Activated CD4-positive, alpha-beta T cell treated with anti-CD3 and anti-CD28 coated beads, Interleukin-2, amount 10 ng/mL, durations not matched to agents 7 days and 5 days (primary cell): Measurements from ENCODE around the gene ABCG1. TPM values are rescaled to one million over a fixed set of nuclear protein-coding genes. Genes with fewer than 3 reads are reported as not detected.

Experiments
- CTCF ChIA-PET: fragments of 350-600 bp; sonication (Branson Sonifier 250); formaldehyde crosslinking; loops from one replicate; lab custom pipeline; 2021; ENCODE audit warnings: antibody characterized with exemption; lab: Charles Lee
- POLR2A ChIA-PET: fragments of 350-600 bp; sonication (Branson Sonifier 250); formaldehyde crosslinking; loops from one replicate; lab custom pipeline; 2021; ENCODE audit warnings: antibody characterized with exemption; lab: Charles Lee
- DNase-seq: peaks from one replicate; pipeline ENCODE4 v3.0.0-alpha.2; 2020
- H3K27ac Mint-ChIP-seq: one replicate; pipeline ENCODE4 v1.8.0; 2021; ENCODE audit warnings: mild to moderate bottlenecking, moderate library complexity, mixed read lengths
- H3K27me3 Mint-ChIP-seq: one replicate; pipeline ENCODE4 v1.8.0; 2021; ENCODE audit warnings: mixed read lengths
- H3K36me3 Mint-ChIP-seq: one replicate; pipeline ENCODE4 v1.8.0; 2021; ENCODE audit warnings: low read depth, mixed read lengths
- H3K4me1 Mint-ChIP-seq: one replicate; pipeline ENCODE4 v1.8.0; 2021; ENCODE audit warnings: mixed read lengths
- H3K4me3 Mint-ChIP-seq: one replicate; pipeline ENCODE4 v1.8.0; 2021; ENCODE audit warnings: mild to moderate bottlenecking, moderate library complexity, mixed read lengths
- H3K9me3 Mint-ChIP-seq: one replicate; pipeline ENCODE4 v1.8.0; 2021; ENCODE audit warnings: mixed read lengths
- total RNA-seq, 2 experiments: library from RNA; stranded (reverse); gene quantifications; one replicate each; pipeline ENCODE4 v1.2.3, GENCODE V29; 2021

ABCG1 gene
- total RNA-seq, 2 experiments from 2014 or later: 10.2 to 12.3 TPM

- H3K27me3 Mint-ChIP-seq: peaks cover 14% of the 10 kb centered on the region
- no peak overlapping the region for H3K27ac Mint-ChIP-seq
- DNase-seq: no peak
- H3K4me1 Mint-ChIP-seq: peaks cover 9% of the 10 kb centered on the region
- no peaks in the 10 kb centered on the region for H3K9me3 Mint-ChIP-seq
- CTCF ChIA-PET: no interaction called here
- POLR2A ChIA-PET: no interaction called here
- no peak overlapping the region for H3K4me3 Mint-ChIP-seq
- no peaks in the 10 kb centered on the region for H3K36me3 Mint-ChIP-seq
Observed at GRCh38 chr21:42305707-42306147, 86.8 kb downstream of the ABCG1 start.

DNA sequence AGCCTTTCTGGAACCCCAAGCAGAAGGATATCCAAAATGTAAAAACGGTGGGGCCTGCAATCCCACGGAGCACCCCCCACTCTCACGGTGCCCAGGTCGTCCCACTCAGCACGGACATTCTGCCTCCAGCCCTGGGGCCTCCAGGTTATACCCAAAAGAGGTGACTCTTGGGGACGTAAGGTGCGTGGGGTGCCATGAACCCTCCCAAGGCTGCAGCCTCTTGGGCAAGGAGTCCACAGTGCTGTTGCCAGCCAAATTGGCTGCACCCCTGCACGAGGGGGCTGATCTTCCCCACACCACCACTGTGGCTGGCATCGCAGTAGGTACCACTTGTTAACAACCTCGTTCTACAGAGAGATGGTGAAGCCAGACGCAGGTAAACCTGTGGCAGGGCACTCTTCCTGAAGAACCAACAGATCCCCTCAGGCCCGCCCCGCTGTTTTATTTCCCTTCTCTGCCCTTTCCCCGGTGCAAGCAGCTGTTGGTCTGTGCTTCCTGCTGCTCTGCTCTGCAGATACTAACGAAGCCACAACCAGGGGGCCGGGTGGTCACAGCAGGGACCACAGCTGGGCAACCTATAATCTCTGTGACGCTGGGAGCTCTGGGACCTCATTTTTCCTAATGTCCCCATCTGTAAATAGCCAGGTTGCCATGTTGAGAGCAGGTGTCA lies 87.6 kb downstream of the ABCG1 start:
- ChIA-PET CTCF (no interaction called here), POLR2A (no interaction called here)
- H3K36me3 Mint-ChIP-seq: no peaks in the 10 kb centered on the region
- DNase-seq: no peak
- H3K27me3 Mint-ChIP-seq: peaks cover 14% of the 10 kb centered on the region
- H3K4me3 Mint-ChIP-seq: no peak overlapping the region
- no peaks in the 10 kb centered on the region for H3K9me3 Mint-ChIP-seq
- no peak overlapping the region for H3K27ac Mint-ChIP-seq
- peaks cover 9% of the 10 kb centered on the region for H3K4me1 Mint-ChIP-seq

GRCh38 chr21:42307106-42307505 lies 88.2 kb downstream of the ABCG1 start:
- DNase-seq: no peak
- Mint-ChIP-seq H3K27ac (no peak overlapping the region), H3K27me3 (peaks cover 14% of the 10 kb centered on the region), H3K4me3 (no peak overlapping the region), H3K9me3 (no peaks in the 10 kb centered on the region), H3K36me3 (no peaks in the 10 kb centered on the region), H3K4me1 (peaks cover 9% of the 10 kb centered on the region)
- CTCF ChIA-PET: no interaction called here
- POLR2A ChIA-PET: no interaction called here

DNA sequence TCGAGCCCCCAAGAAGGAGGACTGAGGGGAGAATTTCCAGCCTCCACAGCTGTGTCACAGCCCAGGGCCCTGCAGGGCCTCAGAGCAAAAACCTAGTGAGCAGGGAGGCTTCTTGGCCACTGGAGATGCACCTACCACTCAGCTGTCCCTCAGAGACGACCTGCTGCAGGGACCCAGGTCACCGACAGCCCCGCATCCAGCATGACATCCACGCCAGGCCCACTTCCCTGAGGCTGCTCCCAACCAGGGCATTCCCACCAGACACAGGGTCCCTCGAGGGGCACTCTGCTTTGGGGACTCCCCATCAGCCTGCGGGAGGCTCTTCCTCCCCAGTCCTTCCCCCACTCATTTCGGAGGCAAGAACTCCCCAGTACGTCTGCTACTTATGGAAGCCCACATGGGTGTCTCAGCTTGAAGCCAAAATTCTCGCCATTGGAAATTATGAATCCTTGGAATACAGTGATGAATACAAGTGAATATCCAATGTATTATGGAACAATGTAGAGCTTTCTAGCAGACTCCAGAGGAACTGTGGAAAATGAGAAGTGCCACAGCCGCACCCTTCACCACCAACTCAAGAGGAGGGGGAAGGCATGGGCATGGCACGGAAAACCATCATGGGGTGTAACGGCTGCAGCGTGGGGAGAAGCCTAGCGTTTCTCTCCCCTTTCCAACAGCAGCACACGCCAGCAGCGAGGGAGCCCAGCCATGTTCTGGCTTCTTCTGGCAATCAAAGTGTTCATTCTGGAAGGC lies 89.4 kb downstream of the ABCG1 start:
- CTCF ChIA-PET: interaction anchor here (1.3 to 3.5 kb wide), 3 partner anchors 7 to 96 kb away, joined by 3 to 12 read pairs (median 10); partner anchors contain the start of gene UBASH3A
- POLR2A ChIA-PET: no interaction called here
- no peak overlapping the region for H3K4me3 Mint-ChIP-seq
- peaks cover 14% of the 10 kb centered on the region for H3K27me3 Mint-ChIP-seq
- no peak overlapping the region for H3K27ac Mint-ChIP-seq
- peaks cover 9% of the 10 kb centered on the region for H3K4me1 Mint-ChIP-seq
- no peaks in the 10 kb centered on the region for H3K9me3 Mint-ChIP-seq
- no peaks in the 10 kb centered on the region for H3K36me3 Mint-ChIP-seq
- no peak for DNase-seq

DNA sequence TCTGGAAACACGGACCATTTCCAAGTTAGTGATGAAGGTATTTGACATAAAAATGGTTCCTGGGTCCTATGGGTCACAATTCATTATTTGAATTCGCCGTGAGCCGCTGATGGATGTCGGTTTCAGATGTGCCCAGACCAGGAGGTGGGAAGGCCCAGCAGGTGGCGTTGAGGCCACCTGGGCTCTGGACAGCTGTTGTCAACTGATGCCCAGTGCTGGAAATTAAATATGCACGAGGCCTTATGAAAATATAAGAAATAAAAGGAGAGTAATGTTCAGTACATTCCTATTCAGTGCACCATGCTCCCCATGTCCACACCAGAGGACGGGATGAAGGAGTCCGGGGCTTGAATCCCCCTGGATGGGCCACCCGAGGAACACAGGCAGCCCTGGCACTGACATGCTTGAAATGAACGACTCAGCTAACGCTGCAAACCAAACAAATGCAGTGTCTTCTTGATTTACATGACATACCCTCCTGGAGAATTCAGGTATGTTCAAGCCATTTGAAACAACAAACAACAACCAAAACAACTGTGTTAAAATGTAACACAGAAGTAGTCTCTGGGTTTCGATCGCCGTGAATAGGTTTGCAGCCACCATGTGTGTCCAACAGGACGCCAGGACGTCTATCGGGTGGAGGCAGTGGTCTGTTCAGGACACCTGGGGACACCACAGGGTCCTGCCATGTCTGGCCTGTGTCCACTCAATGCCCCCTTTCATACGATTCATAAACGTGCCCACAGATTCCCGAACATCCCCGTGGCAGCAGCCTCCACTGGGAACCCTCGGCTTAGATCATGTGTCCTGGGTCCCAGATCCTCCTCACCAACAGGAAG lies 90.2 kb downstream of the ABCG1 start:
- CTCF ChIA-PET: interaction anchor here (0.8 to 3.5 kb wide), 14 partner anchors 8 to 219 kb away, joined by 3 to 12 read pairs (median 4); partner anchors contain the start of gene UBASH3A
- POLR2A ChIA-PET: no interaction called here
- no peak for DNase-seq
- H3K27ac Mint-ChIP-seq: no peak overlapping the region
- H3K4me1 Mint-ChIP-seq: peaks cover 15% of the 10 kb centered on the region
- H3K4me3 Mint-ChIP-seq: no peak overlapping the region
- no peaks in the 10 kb centered on the region for H3K9me3 Mint-ChIP-seq
- H3K36me3 Mint-ChIP-seq: no peaks in the 10 kb centered on the region
- peaks cover 14% of the 10 kb centered on the region for H3K27me3 Mint-ChIP-seq

DNA sequence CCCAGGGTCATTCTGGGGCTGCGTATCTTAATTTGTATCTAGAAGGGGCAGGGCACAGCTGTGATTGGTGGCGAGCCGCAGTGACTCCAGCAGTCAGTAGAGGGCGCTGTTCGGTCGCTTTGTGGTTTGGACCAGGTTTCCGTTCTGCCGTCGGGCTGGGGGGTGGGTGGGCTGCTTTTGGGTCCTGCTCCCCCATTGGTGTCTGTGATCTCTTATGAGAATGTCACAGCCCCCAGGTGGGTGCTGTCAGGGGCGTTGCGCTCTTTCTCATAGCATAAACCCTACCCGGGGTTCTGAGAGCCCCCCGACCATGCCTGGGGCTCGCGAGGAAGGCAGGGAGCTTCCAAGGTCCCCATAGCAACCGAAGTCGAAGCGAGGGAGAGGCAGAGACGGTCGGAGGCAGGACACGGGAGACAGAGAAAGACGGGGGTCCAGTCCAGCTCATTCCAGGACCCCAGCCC lies 90.8 kb downstream of the ABCG1 start:
- peak; percentile 78 for DNase-seq
- no peak overlapping the region for H3K27ac Mint-ChIP-seq
- H3K9me3 Mint-ChIP-seq: no peaks in the 10 kb centered on the region
- peaks cover 14% of the 10 kb centered on the region for H3K27me3 Mint-ChIP-seq
- no peak overlapping the region for H3K4me3 Mint-ChIP-seq
- CTCF ChIA-PET: interaction anchor here (0.7 to 3.5 kb wide), 21 partner anchors 9 to 657 kb away, joined by 3 to 12 read pairs (median 4); partner anchors contain the start of gene UBASH3A
- POLR2A ChIA-PET: no interaction called here
- no peaks in the 10 kb centered on the region for H3K36me3 Mint-ChIP-seq
- H3K4me1 Mint-ChIP-seq: peaks cover 15% of the 10 kb centered on the region

DNA sequence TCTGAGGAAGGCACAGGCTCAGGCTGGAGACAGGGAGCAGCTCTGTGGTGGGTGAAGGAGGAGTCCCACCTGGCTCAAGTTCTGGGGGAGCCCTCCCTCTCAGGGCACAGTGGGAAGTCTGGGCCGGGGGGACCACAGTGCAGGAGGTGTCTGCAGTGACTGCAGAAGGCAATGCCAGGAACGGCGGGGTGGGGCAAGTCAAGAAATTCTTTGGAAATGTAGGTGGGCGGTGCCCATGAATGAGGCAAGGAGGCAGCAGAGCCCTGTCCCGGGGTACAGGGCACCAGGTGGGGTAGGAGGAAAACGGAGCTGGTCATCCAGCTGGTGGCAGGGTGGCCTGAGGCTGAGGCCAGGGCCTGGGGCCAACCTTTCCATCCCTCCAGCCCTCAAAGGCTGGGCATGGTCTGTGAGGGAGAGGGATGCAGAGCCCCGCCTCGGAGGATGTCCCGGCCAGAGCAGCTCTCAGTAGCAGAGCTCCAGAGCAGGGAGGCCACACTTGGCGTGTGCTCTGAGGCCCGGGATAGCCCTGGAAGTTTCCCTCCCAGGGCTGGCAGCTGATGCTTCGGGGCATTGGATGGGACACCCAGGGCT lies 91.6 kb downstream of the ABCG1 start:
- no peaks in the 10 kb centered on the region for H3K36me3 Mint-ChIP-seq
- no peak overlapping the region for H3K27ac Mint-ChIP-seq
- POLR2A ChIA-PET: no interaction called here
- H3K4me3 Mint-ChIP-seq: no peak overlapping the region
- H3K4me1 Mint-ChIP-seq: peaks cover 15% of the 10 kb centered on the region
- no peak for DNase-seq
- CTCF ChIA-PET: interaction anchor here (0.7 to 3.5 kb wide), 20 partner anchors 9 to 656 kb away, joined by 3 to 12 read pairs (median 4); partner anchors contain the start of gene UBASH3A
- H3K9me3 Mint-ChIP-seq: no peaks in the 10 kb centered on the region
- peaks cover 14% of the 10 kb centered on the region for H3K27me3 Mint-ChIP-seq

DNA sequence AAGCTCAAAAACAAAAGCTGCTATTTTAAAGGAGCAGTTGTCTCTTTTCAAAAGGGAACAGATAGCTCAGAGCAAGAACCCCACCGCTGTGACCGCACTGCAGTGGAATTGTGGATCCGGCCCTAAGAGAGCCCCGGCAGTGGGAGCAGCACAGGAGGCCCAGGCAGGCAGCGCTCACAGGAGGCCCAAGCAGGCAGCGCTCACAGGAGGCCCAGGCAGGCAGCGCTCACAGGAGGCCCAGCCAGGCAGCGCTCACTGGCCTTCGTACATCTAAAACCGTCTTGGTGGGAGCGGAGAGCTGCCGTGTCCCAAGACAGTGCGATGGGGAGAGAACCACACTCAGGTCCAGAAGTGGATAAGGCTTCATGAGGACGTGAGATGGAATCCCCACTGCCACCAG lies 92.2 kb downstream of the ABCG1 start:
- no peak overlapping the region for H3K4me3 Mint-ChIP-seq
- peaks cover 15% of the 10 kb centered on the region for H3K4me1 Mint-ChIP-seq
- H3K36me3 Mint-ChIP-seq: no peaks in the 10 kb centered on the region

DNA sequence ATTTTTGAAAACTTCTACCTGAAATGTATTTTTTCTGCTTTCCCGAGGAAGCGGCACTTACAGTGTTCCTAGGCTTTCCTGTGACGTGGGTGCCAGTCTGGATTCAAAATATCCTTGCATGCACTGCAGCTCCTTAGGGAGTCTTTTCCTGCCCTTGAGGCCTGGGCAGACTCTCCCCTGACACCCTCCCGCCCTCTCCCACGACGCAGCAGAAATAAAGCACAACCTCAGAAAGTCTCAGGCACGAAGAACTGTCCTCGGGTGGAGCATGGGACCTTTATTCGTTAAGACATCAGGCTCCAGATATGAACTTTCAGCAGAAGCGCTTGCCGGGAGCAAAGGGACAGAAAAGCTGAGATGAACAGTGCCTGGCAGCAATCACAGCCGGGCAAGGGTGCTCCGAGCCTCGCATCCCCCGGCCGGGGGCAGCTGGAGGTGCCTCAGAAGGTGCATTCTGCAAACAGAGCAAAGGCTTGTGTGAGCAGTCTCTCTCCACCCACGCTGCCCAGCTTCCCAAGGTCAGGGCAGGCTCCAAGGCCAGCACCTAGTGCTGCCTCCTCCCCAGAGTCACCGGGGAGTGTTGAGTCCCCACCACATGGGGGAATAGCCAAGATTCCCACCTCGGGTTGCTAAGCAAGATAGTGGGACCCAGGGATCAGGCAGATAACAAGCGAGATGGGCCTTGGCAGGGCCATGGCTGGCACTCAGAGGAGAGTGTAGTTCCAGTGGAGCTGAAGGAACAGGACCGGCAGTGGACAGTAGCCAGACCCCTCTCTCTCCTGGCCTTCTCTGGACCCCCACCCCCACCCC lies 93.1 kb downstream of the ABCG1 start:
- Mint-ChIP-seq H3K36me3 (no peaks in the 10 kb centered on the region), H3K4me1 (peaks cover 14% of the 10 kb centered on the region), H3K4me3 (no peak overlapping the region), H3K27me3 (peaks cover 8% of the 10 kb centered on the region), H3K9me3 (no peaks in the 10 kb centered on the region), H3K27ac (no peak overlapping the region)
- DNase-seq: no peak
- CTCF ChIA-PET: interaction anchor here (2.6 kb wide), 1 partner anchor 133 kb away, joined by 9 read pairs; no protein-coding TSS in a partner anchor
- POLR2A ChIA-PET: no interaction called here

More for the DNA sequence above, 92.2 kb downstream of the ABCG1 start:
- Mint-ChIP-seq H3K27me3 (peaks cover 11% of the 10 kb centered on the region), H3K9me3 (no peaks in the 10 kb centered on the region), H3K27ac (no peak overlapping the region)
- POLR2A ChIA-PET: no interaction called here
- no peak for DNase-seq
- CTCF ChIA-PET: interaction anchor here (1.1 to 3.5 kb wide), 11 partner anchors 10 to 134 kb away, joined by 3 to 12 read pairs (median 4); partner anchors contain the start of gene UBASH3A

DNA sequence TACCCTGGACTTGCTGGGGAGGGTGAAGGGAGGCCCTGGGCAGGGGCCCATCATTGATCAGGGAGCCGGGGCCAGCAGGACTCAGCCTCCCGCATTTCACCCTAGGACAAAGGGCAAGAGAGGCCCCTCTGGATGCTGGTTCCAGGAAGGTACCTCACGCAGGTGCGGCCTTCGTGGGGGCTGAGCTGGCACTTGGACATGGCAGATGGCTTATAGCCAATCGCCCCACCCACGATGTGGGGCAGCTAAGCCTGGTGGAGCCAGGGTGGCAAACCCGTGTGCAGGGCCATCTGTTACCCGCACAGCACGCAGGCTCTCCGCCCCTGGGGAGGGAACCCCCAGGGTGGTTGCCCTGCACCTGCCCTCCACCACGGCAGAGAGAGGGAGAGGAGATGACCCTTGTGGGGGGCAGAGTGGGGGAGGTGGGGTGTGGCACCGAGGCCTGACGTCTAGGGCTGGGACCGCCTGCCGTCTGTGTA lies 93.7 kb downstream of the ABCG1 start:
- Mint-ChIP-seq H3K27ac (no peak overlapping the region), H3K4me1 (peaks cover 14% of the 10 kb centered on the region), H3K4me3 (no peak overlapping the region), H3K27me3 (peaks cover 4% of the 10 kb centered on the region), H3K36me3 (no peaks in the 10 kb centered on the region), H3K9me3 (no peaks in the 10 kb centered on the region)
- DNase-seq: no peak
- CTCF ChIA-PET: no interaction called here
- POLR2A ChIA-PET: no interaction called here

GRCh38 chr21:42313501-42313969 lies 94.6 kb downstream of the ABCG1 start:
- Mint-ChIP-seq H3K36me3 (no peaks in the 10 kb centered on the region), H3K27me3 (peaks cover 2% of the 10 kb centered on the region), H3K4me1 (peaks cover 14% of the 10 kb centered on the region), H3K4me3 (no peak overlapping the region), H3K27ac (no peak overlapping the region), H3K9me3 (no peaks in the 10 kb centered on the region)
- CTCF ChIA-PET: no interaction called here
- DNase-seq: peak; percentile 35
- POLR2A ChIA-PET: no interaction called here
